ENCODE results near the gene POC1B.

POC1B gene

DNA sequence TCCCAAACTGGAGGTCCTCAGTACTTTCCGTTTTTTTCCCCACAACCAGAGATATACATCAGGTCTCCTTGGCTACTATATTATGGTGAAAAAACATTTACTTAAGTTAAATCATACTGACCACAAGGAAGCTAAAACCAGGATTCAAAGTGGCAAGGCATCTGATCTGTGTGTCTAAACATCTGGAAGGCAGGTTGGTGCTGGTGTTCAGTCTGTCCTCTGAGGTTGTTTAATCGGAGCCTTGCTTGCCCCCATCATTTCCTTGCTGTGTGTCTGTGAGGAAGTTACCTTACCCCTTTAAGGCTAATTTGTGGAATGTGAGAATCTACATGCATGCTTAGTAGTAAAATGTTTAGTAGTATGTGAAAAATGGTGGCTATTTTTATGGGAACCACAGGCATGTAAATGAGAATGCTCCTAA is 76.9 kb downstream of the POC1B start:
- no peak for DNase-seq (ENCODE audit: extremely low read depth, low read depth)
- TF ChIP-seq CTCF (IDR thresholded peaks at IDR 0.05; ENCODE audit: low read depth, low read length): no peak

DNA sequence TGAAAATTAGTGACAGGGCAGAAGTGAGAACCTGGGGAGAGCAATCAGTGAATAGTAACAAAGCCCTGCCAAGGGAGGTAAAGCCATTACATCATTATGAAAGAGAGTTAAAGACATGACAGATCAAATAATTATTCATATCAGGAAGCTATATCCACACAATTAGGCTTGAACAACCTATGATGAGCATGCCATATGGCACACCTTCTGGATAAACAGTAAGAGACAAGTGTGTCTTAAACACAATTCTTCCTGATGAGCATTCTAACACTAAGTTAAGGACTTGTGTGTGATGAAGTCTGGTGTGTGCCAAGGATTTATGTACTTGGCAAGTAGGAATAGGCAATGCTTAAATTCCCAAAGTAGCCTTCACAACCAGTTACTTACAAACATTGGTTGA is 77.3 kb downstream of the POC1B start:
- no peak for DNase-seq (ENCODE audit: extremely low read depth, low read depth)
- TF ChIP-seq CTCF (IDR thresholded peaks at IDR 0.05; ENCODE audit: low read depth, low read length): no peak

DNA sequence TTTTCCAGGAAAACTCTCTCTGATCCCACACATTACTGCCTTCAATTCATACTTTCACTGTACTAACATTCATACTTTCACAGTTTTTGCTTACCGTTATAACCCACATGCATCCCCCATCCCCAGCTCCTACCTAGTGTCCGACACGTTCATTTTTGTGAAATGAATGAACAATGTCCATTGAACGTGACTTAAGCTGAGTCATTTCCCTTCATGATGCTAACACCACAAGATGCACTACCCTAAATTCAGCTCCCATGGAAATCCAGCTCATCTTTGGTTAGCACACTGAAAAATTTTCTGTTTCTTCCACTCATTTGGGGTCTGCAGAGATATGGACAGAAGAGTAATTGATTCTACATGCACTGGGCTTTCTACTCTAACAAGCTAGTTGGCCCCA is 85.9 kb downstream of the POC1B start:
- no peak for DNase-seq (ENCODE audit: extremely low read depth, low read depth)
- no peak for TF ChIP-seq CTCF (IDR thresholded peaks at IDR 0.05; ENCODE audit: low read depth, low read length)

DNA sequence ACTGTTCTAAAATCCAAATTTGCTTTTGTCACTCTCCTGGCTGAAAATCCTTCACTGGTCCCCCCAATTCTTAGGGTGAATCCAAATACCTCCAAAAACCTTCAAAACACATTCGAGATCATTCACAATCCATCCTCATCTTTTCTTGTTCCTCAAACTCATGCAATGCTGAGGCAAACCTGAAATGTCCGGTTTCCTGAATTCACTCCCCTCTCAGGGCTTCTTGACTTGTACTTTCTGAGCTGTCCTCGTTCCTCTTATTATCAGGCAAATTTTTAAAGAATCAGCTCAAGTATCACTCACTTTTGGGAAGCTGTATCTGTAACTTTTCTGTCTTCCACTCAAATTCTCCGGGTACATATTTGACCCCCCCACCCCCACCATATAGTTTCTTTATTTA is 88.6 kb downstream of the POC1B start:
- TF ChIP-seq CTCF (IDR thresholded peaks at IDR 0.05; ENCODE audit: low read depth, low read length): no peak
- DNase-seq (ENCODE audit: extremely low read depth, low read depth): no peak

DNA sequence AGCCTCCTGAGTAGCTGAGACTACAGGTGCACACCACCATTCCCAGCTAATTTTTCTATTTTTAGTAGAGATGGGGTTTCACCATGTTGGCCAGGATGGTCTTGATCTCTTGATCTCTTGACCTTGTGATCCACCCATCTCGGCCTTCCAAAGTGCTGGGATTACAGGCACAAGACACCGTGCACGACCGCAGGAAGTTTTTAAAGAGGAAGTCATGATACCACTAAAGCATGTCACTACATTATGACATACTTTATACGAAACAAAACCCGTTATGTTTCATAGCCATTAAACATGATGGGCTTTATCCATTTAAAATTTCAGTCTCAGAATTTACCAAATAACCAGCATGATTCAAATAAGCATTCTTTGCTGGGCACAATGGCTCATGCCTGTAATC is 89.8 kb downstream of the POC1B start:
- no peak for DNase-seq (ENCODE audit: extremely low read depth, low read depth)
- TF ChIP-seq CTCF (IDR thresholded peaks at IDR 0.05; ENCODE audit: low read depth, low read length): no peak

GRCh38 chr12:89433634-89434033 is 92.2 kb downstream of the POC1B start:
- DNase-seq (ENCODE audit: extremely low read depth, low read depth): no peak
- TF ChIP-seq CTCF (IDR thresholded peaks at IDR 0.05; ENCODE audit: low read depth, low read length): no peak

- no peak for DNase-seq (ENCODE audit: extremely low read depth, low read depth)
Measured at GRCh38 chr12:89432396-89432795, 93.5 kb downstream of the POC1B start.

More at GRCh38 chr12:89432396-89432795, 93.5 kb downstream of the POC1B start:
- no peak for TF ChIP-seq CTCF (IDR thresholded peaks at IDR 0.05; ENCODE audit: low read depth, low read length)
